ENCODE results near the gene DUSP12. TPM values are rescaled to one million over a fixed set of nuclear protein-coding genes. Genes with fewer than 3 reads are reported as not detected.

The DUSP12 gene
- 41.3 TPM for polyA plus RNA-seq (2013, experiment 1 of 4)
- polyA plus RNA-seq (2013, experiment 2 of 4), result 45.0 TPM
- 35.6 TPM for polyA plus RNA-seq (2013, experiment 3 of 4)
- polyA plus RNA-seq (2013, experiment 4 of 4), result 37.7 TPM

- H3K9me3 ChIP-seq (ENCODE audit: control insufficient read depth, low read length), result no peaks in the 10 kb centered on the region
- 0 to 1% methylated on average over 65 of the region's 65 CpGs for WGBS, 2 experiments
- H3K27ac ChIP-seq (ENCODE audit: insufficient read depth, low read depth, low read length, poor library complexity, severe bottlenecking), result peak within 1 kb of the TSS; percentile 97
- H3K27me3 ChIP-seq (ENCODE audit: control insufficient read depth, insufficient read depth, low read length, poor library complexity, severe bottlenecking), result no peaks in the 10 kb centered on the region
- H3K36me3 ChIP-seq (ENCODE audit: control insufficient read depth, insufficient read depth, low read length), result peaks cover 21% of the 10 kb centered on the region
- peak within 1 kb of the TSS; percentile 95 for H3K4me3 ChIP-seq (ENCODE audit: insufficient read depth, low read depth, low read length)
- no peaks in the 10 kb centered on the region for H3K4me1 ChIP-seq (ENCODE audit: control insufficient read depth, insufficient read depth, low read length)
Measured at GRCh38 chr1:161749509-161750407, at the start of gene DUSP12. Gene DUSP12 (plus strand): TSS chr1:161749786. CDS start chr1:161749802, 16 bp downstream.

GRCh38 chr1:161702250-161702649 lies 47.3 kb upstream of the DUSP12 start:
- no peaks in the 10 kb centered on the region for H3K27me3 ChIP-seq (ENCODE audit: control insufficient read depth, insufficient read depth, low read length, poor library complexity, severe bottlenecking)
- H3K4me3 ChIP-seq (ENCODE audit: insufficient read depth, low read depth, low read length), result no peak overlapping the region
- H3K36me3 ChIP-seq (ENCODE audit: control insufficient read depth, insufficient read depth, low read length), result no peaks in the 10 kb centered on the region
- no peaks in the 10 kb centered on the region for H3K9me3 ChIP-seq (ENCODE audit: control insufficient read depth, low read length)
- H3K27ac ChIP-seq (ENCODE audit: insufficient read depth, low read depth, low read length, poor library complexity, severe bottlenecking), result no peak overlapping the region
- H3K4me1 ChIP-seq (ENCODE audit: control insufficient read depth, insufficient read depth, low read length), result no peaks in the 10 kb centered on the region
- 86 to 88% methylated on average over 8 of the region's 8 CpGs for WGBS, 2 experiments

GRCh38 chr1:161705537-161705936 lies 44.0 kb upstream of the DUSP12 start:
- Histone ChIP-seq H3K27ac (ENCODE audit: insufficient read depth, low read depth, low read length, poor library complexity, severe bottlenecking) (no peak overlapping the region), H3K36me3 (ENCODE audit: control insufficient read depth, insufficient read depth, low read length) (no peaks in the 10 kb centered on the region), H3K4me1 (ENCODE audit: control insufficient read depth, insufficient read depth, low read length) (no peaks in the 10 kb centered on the region), H3K27me3 (ENCODE audit: control insufficient read depth, insufficient read depth, low read length, poor library complexity, severe bottlenecking) (no peaks in the 10 kb centered on the region), H3K9me3 (ENCODE audit: control insufficient read depth, low read length) (no peaks in the 10 kb centered on the region), H3K4me3 (ENCODE audit: insufficient read depth, low read depth, low read length) (no peak overlapping the region)
- 93 to 98% methylated on average over 4 of the region's 4 CpGs for WGBS, 2 experiments

DNA sequence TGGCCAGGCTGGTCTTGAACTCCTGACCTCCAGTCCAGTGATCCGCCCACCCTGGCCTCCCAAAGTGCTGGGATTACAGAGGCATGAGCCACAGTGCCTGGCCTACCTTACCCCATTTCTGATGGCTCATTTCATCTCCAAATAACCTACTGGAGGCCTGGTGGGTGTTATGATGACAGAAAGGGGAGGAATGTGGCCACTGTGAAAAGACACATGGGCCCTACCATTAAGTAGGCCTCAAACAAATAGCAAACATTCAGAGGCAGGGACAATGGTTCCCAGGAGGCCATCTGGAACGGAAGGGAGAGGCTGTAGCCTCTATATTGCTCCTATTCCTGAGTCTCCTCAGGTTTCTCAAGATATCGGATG lies 43.5 kb upstream of the DUSP12 start:
- Histone ChIP-seq H3K36me3 (ENCODE audit: control insufficient read depth, insufficient read depth, low read length) (no peaks in the 10 kb centered on the region), H3K27me3 (ENCODE audit: control insufficient read depth, insufficient read depth, low read length, poor library complexity, severe bottlenecking) (no peaks in the 10 kb centered on the region), H3K4me1 (ENCODE audit: control insufficient read depth, insufficient read depth, low read length) (no peaks in the 10 kb centered on the region), H3K9me3 (ENCODE audit: control insufficient read depth, low read length) (no peaks in the 10 kb centered on the region), H3K27ac (ENCODE audit: insufficient read depth, low read depth, low read length, poor library complexity, severe bottlenecking) (no peak overlapping the region), H3K4me3 (ENCODE audit: insufficient read depth, low read depth, low read length) (no peak overlapping the region)
- WGBS, 2 experiments, result 86 to 87% methylated on average over 3 of the region's 3 CpGs

- Histone ChIP-seq H3K27me3 (ENCODE audit: control insufficient read depth, insufficient read depth, low read length, poor library complexity, severe bottlenecking) (no peaks in the 10 kb centered on the region), H3K27ac (ENCODE audit: insufficient read depth, low read depth, low read length, poor library complexity, severe bottlenecking) (no peak within 1 kb of the TSS), H3K9me3 (ENCODE audit: control insufficient read depth, low read length) (no peaks in the 10 kb centered on the region), H3K4me3 (ENCODE audit: insufficient read depth, low read depth, low read length) (no peak within 1 kb of the TSS), H3K36me3 (ENCODE audit: control insufficient read depth, insufficient read depth, low read length) (no peaks in the 10 kb centered on the region), H3K4me1 (ENCODE audit: control insufficient read depth, insufficient read depth, low read length) (no peaks in the 10 kb centered on the region)
- 90 to 92% methylated on average over 4 of the region's 4 CpGs for WGBS, 2 experiments
Measured at GRCh38 chr1:161706482-161707347, 42.9 kb upstream of the DUSP12 start, which contains the start of gene FCRLA. Gene FCRLA (plus strand): TSS chr1:161707229. CDS start chr1:161707265, 36 bp downstream.

DNA sequence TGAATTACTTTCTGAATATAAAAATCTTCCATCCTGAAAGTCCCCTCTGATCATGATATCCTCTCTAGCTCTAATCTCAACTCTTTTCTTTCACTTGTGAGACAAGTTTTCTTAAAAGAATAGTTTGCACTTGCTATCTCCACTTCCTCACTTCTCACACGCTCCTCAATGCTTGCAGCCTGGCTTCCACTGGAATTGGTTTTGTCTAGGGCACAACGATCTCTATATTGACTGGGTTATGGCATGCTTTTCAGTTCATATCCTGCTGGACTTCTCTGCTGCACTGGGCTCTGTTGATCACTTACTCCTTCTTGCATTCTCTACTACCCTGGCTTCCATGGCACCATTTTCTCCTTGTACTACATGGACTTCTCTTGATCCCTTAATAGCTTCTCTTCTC lies 42.1 kb upstream of the DUSP12 start:
- H3K4me3 ChIP-seq (ENCODE audit: insufficient read depth, low read depth, low read length), result no peak overlapping the region
- no peaks in the 10 kb centered on the region for H3K27me3 ChIP-seq (ENCODE audit: control insufficient read depth, insufficient read depth, low read length, poor library complexity, severe bottlenecking)
- no peaks in the 10 kb centered on the region for H3K9me3 ChIP-seq (ENCODE audit: control insufficient read depth, low read length)
- H3K36me3 ChIP-seq (ENCODE audit: control insufficient read depth, insufficient read depth, low read length), result no peaks in the 10 kb centered on the region
- no peaks in the 10 kb centered on the region for H3K4me1 ChIP-seq (ENCODE audit: control insufficient read depth, insufficient read depth, low read length)
- H3K27ac ChIP-seq (ENCODE audit: insufficient read depth, low read depth, low read length, poor library complexity, severe bottlenecking), result no peak overlapping the region
- WGBS, 2 experiments, result 89 to 100% methylated on average over 2 of the region's 2 CpGs

DNA sequence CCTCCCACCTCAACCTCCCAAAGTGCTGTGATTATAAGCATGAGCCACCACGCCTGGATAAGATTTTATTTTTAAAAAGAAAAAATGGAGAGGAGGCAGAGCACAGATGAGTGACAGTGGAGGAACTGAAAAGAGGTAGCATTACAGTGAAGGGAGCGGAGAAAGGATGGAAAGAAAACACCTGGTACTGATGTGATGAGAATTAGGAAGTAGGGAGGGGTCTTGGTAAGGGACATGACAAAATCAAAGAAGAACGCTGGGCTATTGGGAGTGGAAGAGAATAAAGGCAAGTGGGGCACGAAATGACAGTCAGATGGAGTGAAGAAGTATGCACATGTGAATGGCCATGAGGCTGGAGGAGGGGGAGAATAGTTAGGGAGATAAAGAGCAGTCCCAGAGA lies 40.2 kb upstream of the DUSP12 start:
- H3K4me1 ChIP-seq (ENCODE audit: control insufficient read depth, insufficient read depth, low read length), result no peaks in the 10 kb centered on the region
- H3K36me3 ChIP-seq (ENCODE audit: control insufficient read depth, insufficient read depth, low read length), result no peaks in the 10 kb centered on the region
- no peak overlapping the region for H3K4me3 ChIP-seq (ENCODE audit: insufficient read depth, low read depth, low read length)
- WGBS, 2 experiments, result 85 to 87% methylated on average over 4 of the region's 4 CpGs
- H3K9me3 ChIP-seq (ENCODE audit: control insufficient read depth, low read length), result no peaks in the 10 kb centered on the region
- no peaks in the 10 kb centered on the region for H3K27me3 ChIP-seq (ENCODE audit: control insufficient read depth, insufficient read depth, low read length, poor library complexity, severe bottlenecking)
- H3K27ac ChIP-seq (ENCODE audit: insufficient read depth, low read depth, low read length, poor library complexity, severe bottlenecking), result no peak overlapping the region

DNA sequence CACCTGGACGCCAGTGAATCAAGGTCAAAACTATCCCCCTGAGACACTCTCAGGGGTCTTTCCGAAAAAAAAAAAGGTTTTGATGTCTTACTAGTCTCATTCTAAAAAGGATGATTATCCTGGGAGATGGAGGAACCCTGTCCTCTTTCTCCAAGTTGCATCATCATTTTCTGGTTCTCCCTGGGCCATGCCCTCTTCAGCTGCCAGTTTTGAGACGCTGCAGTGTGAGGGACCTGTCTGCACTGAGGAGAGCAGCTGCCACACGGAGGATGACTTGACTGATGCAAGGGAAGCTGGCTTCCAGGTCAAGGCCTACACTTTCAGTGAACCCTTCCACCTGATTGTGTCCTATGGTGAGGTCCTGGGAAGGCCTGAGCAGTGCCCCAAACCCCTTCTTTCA lies 39.0 kb upstream of the DUSP12 start:
- Histone ChIP-seq H3K9me3 (ENCODE audit: control insufficient read depth, low read length) (no peaks in the 10 kb centered on the region), H3K36me3 (ENCODE audit: control insufficient read depth, insufficient read depth, low read length) (no peaks in the 10 kb centered on the region), H3K27ac (ENCODE audit: insufficient read depth, low read depth, low read length, poor library complexity, severe bottlenecking) (no peak overlapping the region), H3K4me3 (ENCODE audit: insufficient read depth, low read depth, low read length) (no peak overlapping the region), H3K4me1 (ENCODE audit: control insufficient read depth, insufficient read depth, low read length) (no peaks in the 10 kb centered on the region), H3K27me3 (ENCODE audit: control insufficient read depth, insufficient read depth, low read length, poor library complexity, severe bottlenecking) (no peaks in the 10 kb centered on the region)
- WGBS, 2 experiments, result 87 to 91% methylated on average over 4 of the region's 4 CpGs

- 91 to 92% methylated on average over 8 of the region's 8 CpGs for WGBS, 2 experiments
- peaks cover 21% of the 10 kb centered on the region for H3K27me3 ChIP-seq (ENCODE audit: control insufficient read depth, insufficient read depth, low read length, poor library complexity, severe bottlenecking)
- no peaks in the 10 kb centered on the region for H3K9me3 ChIP-seq (ENCODE audit: control insufficient read depth, low read length)
- H3K4me1 ChIP-seq (ENCODE audit: control insufficient read depth, insufficient read depth, low read length), result no peaks in the 10 kb centered on the region
- H3K27ac ChIP-seq (ENCODE audit: insufficient read depth, low read depth, low read length, poor library complexity, severe bottlenecking), result no peak overlapping the region
- no peak overlapping the region for H3K4me3 ChIP-seq (ENCODE audit: insufficient read depth, low read depth, low read length)
- H3K36me3 ChIP-seq (ENCODE audit: control insufficient read depth, insufficient read depth, low read length), result no peaks in the 10 kb centered on the region
Measured at GRCh38 chr1:161718559-161719324, 30.8 kb upstream of the DUSP12 start.
